Measurements from ENCODE around the gene SKAP2. TPM values are rescaled to one million over a fixed set of nuclear protein-coding genes. Genes with fewer than 3 reads are reported as not detected.

The SKAP2 gene
- total RNA-seq, 1 experiment from 2014 or later: 24.4 TPM

DNA sequence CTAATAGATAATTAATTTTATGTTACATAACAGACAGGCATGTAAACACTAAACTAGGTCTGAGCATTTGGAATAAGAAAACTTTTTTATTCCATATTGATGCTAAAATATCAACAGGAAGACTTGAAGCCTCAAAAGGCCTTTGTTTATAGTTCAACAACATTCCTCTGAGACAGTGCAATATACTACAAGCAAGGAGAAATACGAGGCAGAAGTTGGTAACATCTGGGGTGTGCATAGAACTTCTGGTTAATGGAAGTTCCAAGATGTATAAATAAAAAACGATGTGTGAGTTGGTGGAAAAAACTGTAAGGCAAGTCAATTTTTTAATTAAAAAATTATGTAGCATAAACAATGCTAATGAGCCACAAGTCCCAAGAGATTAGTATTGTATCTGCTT lies 139.6 kb downstream of the SKAP2 start:
- Histone ChIP-seq H3K9me3 (ENCODE audit: low read length) (no peaks in the 10 kb centered on the region), H3K4me2 (ENCODE audit: low read depth, low read length, poor library complexity, severe bottlenecking) (no peak overlapping the region), H2AFZ (ENCODE audit: low read length) (no peak overlapping the region), H3K4me3 (ENCODE audit: low read length) (no peak overlapping the region), H4K20me1 (ENCODE audit: insufficient read depth, low read depth, low read length) (no peaks in the 10 kb centered on the region), H3K27me3 (ENCODE audit: low read length) (no peaks in the 10 kb centered on the region), H3K27ac (ENCODE audit: low read length) (no peak overlapping the region), H3K9me2 (replicated peaks; ENCODE audit: insufficient read depth, low read length) (no peaks in the 10 kb centered on the region), H3K36me3 (ENCODE audit: insufficient read depth, low read length) (no peaks in the 10 kb centered on the region), H3K9ac (ENCODE audit: low read length) (no peak overlapping the region), H3K79me2 (ENCODE audit: low read length) (no peaks in the 10 kb centered on the region), H3K4me1 (ENCODE audit: low read length) (peaks cover 17% of the 10 kb centered on the region)
- no peak for DNase-seq

DNA sequence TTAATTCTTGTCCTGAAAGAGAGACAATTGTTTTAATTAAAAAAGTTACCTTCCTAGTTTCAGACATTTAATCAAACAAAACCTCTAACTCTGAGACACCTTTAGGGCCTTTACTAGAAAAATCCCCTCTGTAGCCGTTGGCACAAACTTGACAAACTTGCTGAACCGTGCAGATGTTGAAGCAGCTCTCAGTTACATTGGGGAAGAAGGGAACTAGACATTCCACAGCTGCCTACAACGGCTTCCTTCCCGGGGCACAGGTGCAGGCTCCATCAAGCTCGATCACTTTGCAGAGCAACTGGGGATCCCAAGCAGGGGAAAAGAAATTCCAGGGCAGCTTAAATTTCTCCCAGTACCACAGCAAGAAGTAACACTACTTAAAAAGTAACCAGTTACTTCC lies 141.3 kb downstream of the SKAP2 start:
- Histone ChIP-seq H3K79me2 (ENCODE audit: low read length) (no peaks in the 10 kb centered on the region), H3K9me2 (replicated peaks; ENCODE audit: insufficient read depth, low read length) (no peaks in the 10 kb centered on the region), H3K9ac (ENCODE audit: low read length) (no peak overlapping the region), H4K20me1 (ENCODE audit: insufficient read depth, low read depth, low read length) (no peaks in the 10 kb centered on the region), H3K27me3 (ENCODE audit: low read length) (no peaks in the 10 kb centered on the region), H3K4me2 (ENCODE audit: low read depth, low read length, poor library complexity, severe bottlenecking) (peak overlapping the region; percentile 18), H3K9me3 (ENCODE audit: low read length) (no peaks in the 10 kb centered on the region), H3K27ac (ENCODE audit: low read length) (peak overlapping the region; percentile 14; the same call in 1 of the 2 replicates), H3K4me3 (ENCODE audit: low read length) (no peak overlapping the region), H3K36me3 (ENCODE audit: insufficient read depth, low read length) (no peaks in the 10 kb centered on the region), H2AFZ (ENCODE audit: low read length) (no peak overlapping the region), H3K4me1 (ENCODE audit: low read length) (peaks cover 8% of the 10 kb centered on the region)
- DNase-seq: no peak

GRCh38 chr7:26721450-26721849 lies 142.9 kb downstream of the SKAP2 start:
- H3K36me3 ChIP-seq (ENCODE audit: insufficient read depth, low read length): no peaks in the 10 kb centered on the region
- H3K79me2 ChIP-seq (ENCODE audit: low read length): no peaks in the 10 kb centered on the region
- no peaks in the 10 kb centered on the region for H3K9me2 ChIP-seq (replicated peaks; ENCODE audit: insufficient read depth, low read length)
- no peaks in the 10 kb centered on the region for H3K9me3 ChIP-seq (ENCODE audit: low read length)
- no peak overlapping the region for H3K4me2 ChIP-seq (ENCODE audit: low read depth, low read length, poor library complexity, severe bottlenecking)
- H3K27ac ChIP-seq (ENCODE audit: low read length): no peak overlapping the region
- DNase-seq: no peak
- H3K4me1 ChIP-seq (ENCODE audit: low read length): peaks cover 8% of the 10 kb centered on the region
- no peaks in the 10 kb centered on the region for H3K27me3 ChIP-seq (ENCODE audit: low read length)
- H4K20me1 ChIP-seq (ENCODE audit: insufficient read depth, low read depth, low read length): no peaks in the 10 kb centered on the region
- H3K4me3 ChIP-seq (ENCODE audit: low read length): no peak overlapping the region
- H2AFZ ChIP-seq (ENCODE audit: low read length): no peak overlapping the region
- no peak overlapping the region for H3K9ac ChIP-seq (ENCODE audit: low read length)

DNA sequence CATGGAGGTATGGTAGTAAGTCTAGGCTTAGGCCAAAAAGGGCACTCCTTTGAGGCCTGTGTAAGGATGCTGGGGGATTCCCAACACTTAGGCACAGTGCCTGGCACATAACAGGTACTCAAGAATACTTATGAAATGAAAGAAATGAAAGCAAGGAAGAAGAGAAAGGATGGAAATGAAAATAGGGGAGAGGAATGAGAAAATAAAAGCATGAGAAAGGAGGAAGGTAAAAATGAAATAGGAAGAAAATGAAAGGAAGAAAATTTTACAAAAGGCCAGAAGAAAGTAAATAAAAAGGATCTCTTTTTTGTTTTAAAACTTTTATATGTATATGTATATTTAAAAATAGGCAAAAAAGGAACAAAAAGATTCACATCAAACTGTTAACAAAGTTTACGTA lies 146.3 kb downstream of the SKAP2 start:
- H3K9me2 ChIP-seq (replicated peaks; ENCODE audit: insufficient read depth, low read length): no peaks in the 10 kb centered on the region
- H3K4me1 ChIP-seq (ENCODE audit: low read length): peaks cover 5% of the 10 kb centered on the region
- H3K9me3 ChIP-seq (ENCODE audit: low read length): no peaks in the 10 kb centered on the region
- no peaks in the 10 kb centered on the region for H3K79me2 ChIP-seq (ENCODE audit: low read length)
- H3K9ac ChIP-seq (ENCODE audit: low read length): no peak overlapping the region
- DNase-seq: no peak
- H3K27me3 ChIP-seq (ENCODE audit: low read length): no peaks in the 10 kb centered on the region
- H4K20me1 ChIP-seq (ENCODE audit: insufficient read depth, low read depth, low read length): no peaks in the 10 kb centered on the region
- no peak overlapping the region for H3K27ac ChIP-seq (ENCODE audit: low read length)
- no peak overlapping the region for H3K4me3 ChIP-seq (ENCODE audit: low read length)
- H3K36me3 ChIP-seq (ENCODE audit: insufficient read depth, low read length): no peaks in the 10 kb centered on the region
- H3K4me2 ChIP-seq (ENCODE audit: low read depth, low read length, poor library complexity, severe bottlenecking): no peak overlapping the region
- H2AFZ ChIP-seq (ENCODE audit: low read length): no peak overlapping the region

DNA sequence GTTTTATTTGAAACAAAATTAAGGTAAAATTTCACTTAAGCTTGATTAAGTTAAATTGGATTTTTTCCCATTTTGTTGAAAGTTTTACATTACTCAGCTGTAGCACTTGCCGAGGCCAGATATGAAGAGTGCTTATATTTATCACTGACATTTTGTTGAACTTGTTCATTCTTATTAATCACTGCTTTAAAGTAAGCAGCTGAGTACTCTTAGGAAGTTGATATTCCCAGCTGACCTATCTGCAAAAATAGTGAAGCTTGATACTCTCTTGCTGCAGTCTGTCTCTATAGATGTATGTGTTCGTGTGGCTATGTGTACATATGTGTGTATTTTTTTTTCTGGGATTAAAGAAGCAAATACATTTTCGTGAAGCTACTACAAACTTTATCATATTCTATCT lies 150.0 kb downstream of the SKAP2 start:
- H3K4me1 ChIP-seq (ENCODE audit: low read length): no peaks in the 10 kb centered on the region
- H3K36me3 ChIP-seq (ENCODE audit: insufficient read depth, low read length): no peaks in the 10 kb centered on the region
- DNase-seq: no peak
- no peak overlapping the region for H3K9ac ChIP-seq (ENCODE audit: low read length)
- no peaks in the 10 kb centered on the region for H3K9me3 ChIP-seq (ENCODE audit: low read length)
- H3K4me3 ChIP-seq (ENCODE audit: low read length): no peak overlapping the region
- no peaks in the 10 kb centered on the region for H3K79me2 ChIP-seq (ENCODE audit: low read length)
- H3K4me2 ChIP-seq (ENCODE audit: low read depth, low read length, poor library complexity, severe bottlenecking): no peak overlapping the region
- H2AFZ ChIP-seq (ENCODE audit: low read length): no peak overlapping the region
- H3K9me2 ChIP-seq (replicated peaks; ENCODE audit: insufficient read depth, low read length): no peaks in the 10 kb centered on the region
- no peaks in the 10 kb centered on the region for H4K20me1 ChIP-seq (ENCODE audit: insufficient read depth, low read depth, low read length)
- no peak overlapping the region for H3K27ac ChIP-seq (ENCODE audit: low read length)
- H3K27me3 ChIP-seq (ENCODE audit: low read length): no peaks in the 10 kb centered on the region

GRCh38 chr7:26714006-26714405 lies 150.4 kb downstream of the SKAP2 start:
- Histone ChIP-seq H3K4me3 (ENCODE audit: low read length) (no peak overlapping the region), H3K36me3 (ENCODE audit: insufficient read depth, low read length) (no peaks in the 10 kb centered on the region), H3K27me3 (ENCODE audit: low read length) (no peaks in the 10 kb centered on the region), H3K79me2 (ENCODE audit: low read length) (no peaks in the 10 kb centered on the region), H3K9ac (ENCODE audit: low read length) (no peak overlapping the region), H3K4me2 (ENCODE audit: low read depth, low read length, poor library complexity, severe bottlenecking) (no peak overlapping the region), H3K4me1 (ENCODE audit: low read length) (no peaks in the 10 kb centered on the region), H3K9me3 (ENCODE audit: low read length) (no peaks in the 10 kb centered on the region), H3K9me2 (replicated peaks; ENCODE audit: insufficient read depth, low read length) (no peaks in the 10 kb centered on the region), H4K20me1 (ENCODE audit: insufficient read depth, low read depth, low read length) (no peaks in the 10 kb centered on the region), H3K27ac (ENCODE audit: low read length) (no peak overlapping the region), H2AFZ (ENCODE audit: low read length) (no peak overlapping the region)
- DNase-seq: no peak

DNA sequence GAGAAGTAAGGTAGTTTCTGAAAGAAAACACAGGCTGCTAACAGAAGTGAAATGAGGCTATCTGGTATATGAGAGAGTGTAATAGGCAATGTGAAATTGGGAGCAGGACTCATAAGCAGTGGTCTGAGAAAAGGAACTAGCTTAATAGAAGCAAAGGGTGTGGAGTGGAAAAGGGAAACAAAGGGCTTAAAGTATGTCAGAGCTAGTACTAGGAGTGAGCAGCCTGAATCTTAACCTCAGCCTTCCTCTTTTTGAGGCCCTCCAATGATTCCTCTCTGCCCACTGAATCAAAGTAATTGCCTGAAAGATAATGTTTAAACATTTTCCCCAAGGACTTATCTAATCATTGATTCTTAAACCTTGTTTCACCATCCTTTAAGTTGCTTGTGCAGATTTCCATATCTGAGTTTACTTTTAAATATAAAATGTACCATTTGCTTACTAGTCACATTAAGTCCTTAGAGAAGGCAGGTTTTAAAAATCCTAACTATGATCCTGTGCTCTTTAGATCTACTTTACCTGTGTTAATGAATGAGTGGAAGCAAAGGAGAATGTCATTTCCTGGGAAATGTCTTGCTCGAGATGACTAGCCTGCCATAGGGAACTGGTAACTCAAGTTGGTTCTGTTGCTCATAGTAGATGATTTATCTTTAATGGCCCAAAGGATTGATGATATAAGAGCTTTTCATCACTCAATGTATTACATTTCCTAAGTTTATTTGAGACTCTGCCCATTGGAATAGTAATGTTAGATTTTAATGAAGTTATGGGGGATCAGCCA lies 155.0 kb downstream of the SKAP2 start:
- DNase-seq: no peak
- Histone ChIP-seq H3K4me1 (ENCODE audit: low read length) (no peaks in the 10 kb centered on the region), H2AFZ (ENCODE audit: low read length) (no peak overlapping the region), H4K20me1 (ENCODE audit: insufficient read depth, low read depth, low read length) (no peaks in the 10 kb centered on the region), H3K27me3 (ENCODE audit: low read length) (no peaks in the 10 kb centered on the region), H3K9me3 (ENCODE audit: low read length) (no peaks in the 10 kb centered on the region), H3K27ac (ENCODE audit: low read length) (no peak overlapping the region), H3K79me2 (ENCODE audit: low read length) (no peaks in the 10 kb centered on the region), H3K9ac (ENCODE audit: low read length) (no peak overlapping the region), H3K4me2 (ENCODE audit: low read depth, low read length, poor library complexity, severe bottlenecking) (no peak overlapping the region), H3K4me3 (ENCODE audit: low read length) (no peak overlapping the region), H3K9me2 (replicated peaks; ENCODE audit: insufficient read depth, low read length) (no peaks in the 10 kb centered on the region), H3K36me3 (ENCODE audit: insufficient read depth, low read length) (no peaks in the 10 kb centered on the region)

GRCh38 chr7:26705567-26705966 lies 158.8 kb downstream of the SKAP2 start:
- Histone ChIP-seq H3K27me3 (ENCODE audit: low read length) (no peaks in the 10 kb centered on the region), H3K4me2 (ENCODE audit: low read depth, low read length, poor library complexity, severe bottlenecking) (no peak overlapping the region), H3K9me2 (replicated peaks; ENCODE audit: insufficient read depth, low read length) (no peaks in the 10 kb centered on the region), H3K79me2 (ENCODE audit: low read length) (no peaks in the 10 kb centered on the region), H3K36me3 (ENCODE audit: insufficient read depth, low read length) (no peaks in the 10 kb centered on the region), H3K9me3 (ENCODE audit: low read length) (no peaks in the 10 kb centered on the region), H3K4me1 (ENCODE audit: low read length) (no peaks in the 10 kb centered on the region), H3K27ac (ENCODE audit: low read length) (no peak overlapping the region), H4K20me1 (ENCODE audit: insufficient read depth, low read depth, low read length) (no peaks in the 10 kb centered on the region), H3K4me3 (ENCODE audit: low read length) (no peak overlapping the region), H3K9ac (ENCODE audit: low read length) (no peak overlapping the region), H2AFZ (ENCODE audit: low read length) (no peak overlapping the region)
- DNase-seq: no peak
